Putamen (tissue), 1 donor: ENCODE results near the gene CHRNA10.
"Not testable (repeated sequence)": the region's sequence is repeated elsewhere in the genome, so short reads cannot be mapped to it uniquely, and the experiment has no call there.

ENCODE experiments used
- DNase-seq: peaks from one replicate; pipeline ENCODE4 v3.0.0-alpha.2; 2016; ENCODE audit warnings: low spot score

The CHRNA10 gene

GRCh38 chr11:3664032-3664630 is 7.1 kb downstream of the CHRNA10 start:
- DNase-seq, result no peak

- no peak for DNase-seq
Observed at GRCh38 chr11:3662856-3663255, 8.3 kb downstream of the CHRNA10 start.

GRCh38 chr11:3660960-3661359 is 10.2 kb downstream of the CHRNA10 start:
- DNase-seq, result no peak

- DNase-seq, result no peak
Observed at GRCh38 chr11:3659595-3660515, 11.3 kb downstream of the CHRNA10 start.

GRCh38 chr11:3658252-3658651 is 12.9 kb downstream of the CHRNA10 start:
- no peak for DNase-seq

GRCh38 chr11:3657331-3657730 is 13.9 kb downstream of the CHRNA10 start:
- DNase-seq, result not testable (repeated sequence)

GRCh38 chr11:3655547-3655946 is 15.6 kb downstream of the CHRNA10 start:
- no peak for DNase-seq

- not testable (repeated sequence) for DNase-seq
Observed at GRCh38 chr11:3652514-3652913, 18.7 kb downstream of the CHRNA10 start.

- DNase-seq, result not testable (repeated sequence)
Observed at GRCh38 chr11:3649374-3649773, 21.8 kb downstream of the CHRNA10 start.

GRCh38 chr11:3648843-3649242 is 22.3 kb downstream of the CHRNA10 start:
- not testable (repeated sequence) for DNase-seq

- no peak for DNase-seq
Observed at GRCh38 chr11:3645552-3645951, 25.6 kb downstream of the CHRNA10 start.

- no peak for DNase-seq
Observed at GRCh38 chr11:3644817-3645235, 26.4 kb downstream of the CHRNA10 start, which contains the start of gene ART1. Gene ART1 (plus strand): TSS chr11:3645128. CDS start chr11:3659214, 14,086 bp downstream.

- not testable (repeated sequence) for DNase-seq
Observed at GRCh38 chr11:3643102-3643546, 28.1 kb downstream of the CHRNA10 start.

GRCh38 chr11:3642071-3642951 is 28.9 kb downstream of the CHRNA10 start:
- no peak for DNase-seq

GRCh38 chr11:3641701-3642070 is 29.5 kb downstream of the CHRNA10 start, which contains the start of gene ART5:
Gene ART5 (minus strand): TSS chr11:3641992. CDS start chr11:3641862, 130 bp downstream.
- no peak for DNase-seq

- DNase-seq, result no peak
Observed at GRCh38 chr11:3641191-3641590, 30.0 kb downstream of the CHRNA10 start.

GRCh38 chr11:3639841-3640240 is 31.3 kb downstream of the CHRNA10 start:
- no peak for DNase-seq

- no peak for DNase-seq
Observed at GRCh38 chr11:3638513-3638912, 32.7 kb downstream of the CHRNA10 start.

GRCh38 chr11:3637201-3637600 is 34.0 kb downstream of the CHRNA10 start:
- no peak for DNase-seq

GRCh38 chr11:3635641-3636375 is 35.4 kb downstream of the CHRNA10 start:
- DNase-seq, result no peak

- no peak for DNase-seq
Observed at GRCh38 chr11:3632070-3632660, 39.0 kb downstream of the CHRNA10 start.
